NCI-H524 (cell line): ENCODE measurements around the gene LTBP3.
"Not testable (repeated sequence)": the region's sequence is repeated elsewhere in the genome, so short reads cannot be mapped to it uniquely, and the experiment has no call there.

Source experiments
- DNase-seq, 2 experiments: peaks; one replicate each; lab custom pipeline; 2025; lab: John Stamatoyannopoulos, UW

The LTBP3 gene

GRCh38 chr11:65571420-65571819 lies 13.3 kb upstream of the LTBP3 start:
- no peak for DNase-seq

DNA sequence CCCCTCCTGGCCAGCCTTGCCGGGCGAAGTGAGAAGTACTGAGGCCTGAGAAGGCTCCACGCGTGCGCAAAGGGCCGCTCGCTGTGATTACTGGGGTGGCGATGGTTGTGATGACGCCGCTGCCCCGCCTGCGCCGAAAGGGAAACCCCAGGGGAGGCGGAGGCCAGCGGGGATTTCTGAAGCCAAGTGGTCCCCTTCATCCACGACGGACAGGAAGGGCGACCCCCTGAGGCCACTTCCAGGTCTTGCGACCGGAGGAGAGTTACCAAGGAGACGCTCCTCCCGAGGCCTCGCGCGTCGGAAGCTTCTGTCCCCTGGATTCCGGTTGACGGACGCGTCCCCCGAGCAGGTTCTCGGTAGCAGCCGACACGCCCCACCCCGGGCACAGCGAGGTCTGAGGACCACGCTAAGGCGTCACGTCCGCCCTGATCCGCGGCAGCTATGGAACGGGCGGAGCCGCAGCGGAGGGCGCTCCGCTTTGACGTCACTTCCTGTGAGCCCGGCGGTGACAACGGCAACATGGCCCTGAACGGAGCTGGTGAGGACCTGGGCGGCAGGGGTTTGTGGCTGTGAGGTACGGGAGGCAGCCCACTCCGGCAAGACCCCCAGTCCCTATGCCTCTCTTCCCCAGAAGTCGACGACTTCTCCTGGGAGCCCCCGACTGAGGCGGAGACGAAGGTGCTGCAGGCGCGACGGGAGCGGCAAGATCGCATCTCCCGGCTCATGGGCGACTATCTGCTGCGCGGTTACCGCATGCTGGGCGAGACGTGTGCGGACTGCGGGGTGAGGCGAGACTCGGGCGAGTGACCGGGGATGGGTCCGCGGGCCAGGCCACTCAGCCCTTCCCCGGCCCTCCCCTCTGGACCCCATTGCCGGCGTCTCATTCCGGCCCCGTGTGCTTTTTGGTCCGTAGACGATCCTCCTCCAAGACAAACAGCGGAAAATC lies 12.1 kb upstream of the LTBP3 start, which contains the start of gene ZNRD2:
Gene ZNRD2, plus strand, starts transcription at position 505 of the 946 bp plus-strand sequence. Its CDS starts 15 bp downstream, at position 520.
- DNase-seq, result peak; percentile 98

DNA sequence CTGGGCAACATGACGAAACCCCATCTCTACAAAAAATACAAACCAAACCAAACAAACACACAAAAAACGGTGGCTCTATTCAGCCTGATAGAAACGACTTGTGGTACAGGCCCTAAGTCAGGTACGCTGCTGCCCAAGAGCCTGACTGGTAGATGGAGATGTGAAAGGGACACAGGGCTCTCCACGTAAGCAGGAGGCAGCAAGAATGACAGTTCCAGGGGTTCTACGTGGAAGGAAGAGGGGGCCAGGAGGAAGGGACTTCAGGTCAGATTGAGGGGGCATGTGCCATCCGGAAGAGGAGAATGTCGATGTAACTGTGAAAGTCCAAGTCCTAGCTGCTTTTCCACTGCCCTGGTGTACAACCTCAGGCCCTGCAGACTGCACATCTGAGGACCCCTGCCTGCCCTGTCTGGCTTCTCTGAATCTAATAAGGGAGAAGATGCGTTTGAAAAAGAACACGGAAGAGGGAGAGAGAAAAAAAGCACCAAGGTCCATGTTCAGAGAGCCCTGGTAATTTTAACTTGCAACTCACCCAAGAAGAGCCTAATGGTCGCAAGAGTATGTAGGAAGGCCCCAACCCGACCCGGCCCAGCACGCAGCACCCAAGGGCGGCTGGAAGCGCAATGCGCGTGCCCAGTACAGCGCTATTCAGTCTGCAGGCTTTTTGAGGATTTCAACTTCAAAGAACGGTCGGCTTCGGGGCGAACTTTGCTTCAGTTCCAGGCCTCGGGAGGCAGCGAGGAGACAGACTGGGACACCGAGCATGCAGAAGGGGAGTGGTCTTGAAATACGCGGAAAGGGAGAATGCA lies 11.2 kb upstream of the LTBP3 start:
- no peak for DNase-seq

DNA sequence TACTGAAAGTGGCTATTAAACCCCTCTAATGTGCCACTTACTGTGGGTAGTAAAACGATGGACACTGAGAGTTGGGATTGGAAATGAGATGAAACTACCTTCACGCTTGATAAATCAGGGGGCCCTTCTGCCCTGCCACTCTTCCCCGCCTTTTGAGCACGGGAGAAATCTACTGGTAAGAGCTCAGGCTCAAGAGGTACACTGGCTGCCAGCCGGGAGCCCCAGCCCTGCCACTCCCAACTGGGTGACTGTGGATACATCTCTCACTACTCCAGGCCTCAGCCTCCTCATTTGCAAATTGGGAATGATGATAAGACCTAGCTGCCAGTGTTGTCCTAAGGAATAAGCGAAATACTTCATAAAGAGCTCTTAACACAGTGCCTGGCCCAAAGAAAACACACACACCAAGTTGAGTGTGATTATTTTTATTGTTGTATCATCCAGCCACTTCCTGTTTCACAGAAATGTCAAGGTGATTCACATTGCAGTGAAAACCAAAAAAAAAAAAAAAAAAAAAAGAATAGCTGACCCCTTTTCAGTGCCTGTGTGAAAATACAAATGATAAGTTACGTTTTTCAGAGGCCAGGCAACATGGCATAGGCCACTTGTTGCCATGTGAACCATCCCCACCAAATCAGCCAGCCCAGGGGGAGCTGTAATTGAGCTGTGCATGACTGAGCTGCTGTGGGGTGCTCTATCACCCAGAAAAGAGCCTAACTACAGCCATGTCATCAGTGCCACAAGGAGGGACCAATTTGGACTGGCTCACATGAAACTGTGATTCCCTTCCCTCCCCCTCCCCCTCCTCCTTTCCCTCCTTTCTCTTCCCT lies 7.7 kb upstream of the LTBP3 start:
- DNase-seq, result no peak

DNA sequence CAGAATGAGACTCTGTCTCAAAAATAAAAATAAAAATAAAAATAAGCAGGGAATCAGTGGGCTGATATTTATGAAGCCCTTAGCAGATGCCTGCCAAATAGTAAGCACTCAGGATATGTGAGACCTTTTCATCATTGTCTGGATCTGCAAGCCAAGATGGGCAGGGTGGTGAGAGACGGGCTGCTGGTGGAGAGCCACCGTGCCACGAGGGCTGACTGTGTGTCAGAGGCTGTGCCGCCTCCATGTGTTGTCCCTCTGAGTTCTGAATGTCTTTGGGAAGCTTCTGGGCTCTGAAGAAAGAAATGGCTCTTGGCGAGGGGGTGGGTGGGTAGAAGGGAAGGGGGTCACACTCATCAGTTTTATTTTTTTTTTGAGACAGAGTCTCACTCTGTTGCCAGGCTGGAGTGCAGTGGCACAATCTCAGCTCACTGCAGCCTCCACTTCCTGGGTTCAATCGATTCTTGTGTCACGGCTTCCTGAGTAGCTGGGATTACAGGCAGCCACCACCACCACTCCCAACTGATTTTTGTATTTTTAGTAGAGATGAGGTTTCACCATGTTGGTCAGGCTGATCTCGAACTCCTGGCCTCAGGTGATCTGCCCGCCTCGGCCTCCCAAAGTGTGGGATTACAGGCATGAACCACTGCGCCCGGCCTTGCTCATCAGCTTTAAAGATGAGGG lies 6.9 kb upstream of the LTBP3 start:
- DNase-seq, result not testable (repeated sequence)

GRCh38 chr11:65563601-65564000 lies 5.4 kb upstream of the LTBP3 start:
- DNase-seq, result no peak

DNA sequence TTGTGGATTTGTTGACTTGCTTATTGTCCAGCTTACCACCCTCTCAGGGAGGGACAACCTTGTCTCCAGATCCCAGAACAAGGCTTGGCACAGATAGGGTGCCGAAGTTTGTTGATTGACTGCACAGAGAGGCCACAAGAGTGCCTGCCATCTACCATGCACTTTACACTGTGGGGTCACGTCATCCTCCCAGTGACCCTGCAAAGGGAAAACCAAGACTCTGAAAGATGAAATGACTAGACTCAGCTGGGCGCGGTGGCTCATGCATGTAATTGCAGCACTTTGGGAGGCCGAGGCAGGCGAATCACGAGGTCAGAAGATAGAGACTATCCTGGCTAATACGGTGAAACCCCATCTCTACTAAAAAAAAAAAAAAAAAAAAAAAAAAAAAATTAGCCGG lies 4.6 kb upstream of the LTBP3 start:
- no peak for DNase-seq

- no peak for DNase-seq
Observed at GRCh38 chr11:65562020-65562419, 3.9 kb upstream of the LTBP3 start.

- DNase-seq, result peak in 1 of 2 experiments; percentile 61
Observed at GRCh38 chr11:65560555-65561418, 2.6 kb upstream of the LTBP3 start.

- DNase-seq, result peak in 1 of 2 experiments; percentile 14
Observed at GRCh38 chr11:65559951-65560537, 1.9 kb upstream of the LTBP3 start.

DNA sequence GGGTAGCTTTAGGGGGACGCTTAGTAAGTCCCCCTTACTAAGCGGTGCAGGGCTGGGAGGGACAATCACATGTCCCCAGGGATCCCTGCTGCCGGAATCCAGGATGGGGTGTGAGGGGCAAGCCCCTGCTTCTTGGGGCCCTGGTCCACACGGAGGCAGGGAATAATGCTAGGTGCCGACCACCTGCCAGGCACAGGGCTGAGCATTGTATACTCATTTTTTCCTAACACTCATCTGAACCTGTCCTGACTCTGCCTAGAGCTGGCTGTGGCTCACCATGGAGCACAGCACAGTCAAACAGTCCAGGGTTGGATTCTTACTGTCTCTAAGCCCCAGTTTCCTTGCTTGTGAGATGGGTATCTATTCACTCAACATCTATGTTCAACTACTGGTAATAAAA lies 1.4 kb upstream of the LTBP3 start:
- DNase-seq, result no peak

- no peak for DNase-seq
Observed at GRCh38 chr11:65558930-65559509, 861 bp upstream of the LTBP3 start.

DNA sequence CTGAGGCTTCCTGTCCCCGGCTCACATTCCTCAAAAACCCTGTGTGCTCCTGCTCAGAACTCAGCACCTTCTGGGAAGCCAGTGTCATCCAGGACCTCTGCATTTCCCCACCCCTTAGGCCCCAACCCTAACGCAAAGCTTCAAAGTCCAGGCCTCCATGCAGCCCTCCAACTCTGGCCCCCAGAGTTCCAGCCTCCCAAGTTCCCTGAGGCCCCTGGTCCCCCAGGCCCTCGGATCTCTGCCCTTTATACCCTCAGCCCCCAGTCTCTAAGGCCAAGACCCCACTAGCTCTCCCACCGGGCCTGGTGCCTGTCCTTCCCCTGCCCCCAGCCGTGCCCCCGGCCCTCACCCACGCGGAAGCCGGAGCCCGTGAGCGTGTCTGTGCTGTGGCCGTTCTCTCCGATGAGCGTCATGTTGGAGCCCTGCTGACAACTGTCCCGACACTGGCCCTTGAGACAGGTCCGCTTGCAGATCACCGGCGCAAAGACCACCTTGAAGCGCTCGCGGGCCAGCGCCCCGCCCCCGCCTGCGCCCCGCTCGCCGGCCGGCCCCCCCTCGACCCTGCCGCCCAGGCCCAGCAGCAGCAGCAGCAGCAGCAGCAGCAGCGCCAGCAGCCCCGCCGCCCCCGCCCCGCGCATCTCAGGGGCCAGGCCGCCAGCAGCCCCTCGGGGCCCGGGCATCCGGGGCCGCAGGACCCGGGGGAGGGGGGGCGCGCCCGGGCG lies 718 bp downstream of the LTBP3 start:
- no peak for DNase-seq

GRCh38 chr11:65556470-65557279 lies 1.5 kb downstream of the LTBP3 start:
- no peak for DNase-seq

DNA sequence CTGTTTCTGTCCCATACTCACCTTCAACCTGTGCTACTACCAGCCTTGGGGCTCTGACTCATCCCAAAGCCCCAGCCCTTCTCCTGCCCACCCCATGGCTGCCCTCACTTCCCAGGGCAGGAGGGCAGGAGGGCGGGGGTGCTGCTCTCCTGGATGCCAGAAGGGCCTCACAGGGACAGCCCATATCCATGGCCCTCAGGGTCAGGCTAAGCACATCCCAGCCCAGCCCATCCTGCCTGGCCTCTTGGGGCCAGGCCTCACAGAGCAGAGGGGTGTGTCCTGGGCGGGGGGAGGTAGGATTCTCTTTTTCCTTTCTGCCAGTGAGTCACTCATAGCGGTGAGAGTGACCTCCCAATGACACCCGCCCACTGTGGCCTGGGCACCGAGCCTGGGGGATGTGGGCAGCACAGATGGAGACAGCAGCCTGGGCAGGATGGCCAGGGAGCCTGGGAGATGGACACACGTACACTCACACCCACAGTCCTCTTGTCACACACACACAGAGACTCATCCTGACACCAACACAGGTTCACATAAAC lies 2.4 kb downstream of the LTBP3 start:
- no peak for DNase-seq

- DNase-seq, result no peak
Observed at GRCh38 chr11:65554842-65555430, 3.2 kb downstream of the LTBP3 start.

GRCh38 chr11:65554057-65554818 lies 3.9 kb downstream of the LTBP3 start:
- no peak for DNase-seq
